ENCODE measurements around the gene PPP2R3A.

PPP2R3A gene

GRCh38 chr3:136022529-136023263 is 57.2 kb downstream of the PPP2R3A start:
- DNase-seq (ENCODE audit: low read depth in 2 of 2, low spot score in 1 of 2) = no peak

DNA sequence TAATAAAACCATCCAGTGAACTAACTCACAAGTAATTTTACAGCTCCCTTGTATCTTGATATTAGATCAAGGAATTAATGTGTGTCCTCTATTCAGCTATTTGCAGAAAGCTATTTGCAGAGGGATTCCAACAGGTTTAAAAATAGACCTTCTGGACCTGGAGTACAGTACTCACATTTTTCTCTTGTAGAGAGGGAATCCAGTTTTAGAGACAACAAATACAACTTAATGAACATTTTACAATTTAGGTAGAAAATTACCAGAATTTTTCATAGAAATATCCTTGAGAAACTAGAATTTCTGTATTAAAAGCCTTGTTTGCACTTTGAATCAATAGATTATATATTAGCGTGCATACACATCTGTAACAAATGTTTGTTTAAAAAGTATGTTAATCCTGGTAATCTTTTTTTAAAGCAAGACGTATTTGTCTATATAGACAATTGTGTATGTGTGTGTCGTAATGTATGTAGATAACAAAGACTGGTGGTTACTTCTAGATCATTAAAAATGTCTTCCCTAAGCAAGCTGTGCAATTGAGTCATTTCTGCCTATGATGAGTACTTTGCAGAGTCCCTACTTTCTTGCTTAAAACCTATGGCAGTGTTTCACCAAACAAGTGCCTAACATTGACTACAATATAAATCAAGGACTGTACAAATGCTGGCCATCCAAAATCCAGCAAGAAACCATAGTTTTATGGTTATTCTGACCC is 57.9 kb downstream of the PPP2R3A start:
- DNase-seq (ENCODE audit: low read depth in 2 of 2, low spot score in 1 of 2) = no peak

- DNase-seq (ENCODE audit: low read depth in 2 of 2, low spot score in 1 of 2) = no peak
Measured at GRCh38 chr3:136036306-136036705, 70.8 kb downstream of the PPP2R3A start.

- DNase-seq (ENCODE audit: low read depth in 2 of 2, low spot score in 1 of 2) = no peak
Measured at GRCh38 chr3:136038668-136039067, 73.1 kb downstream of the PPP2R3A start.

GRCh38 chr3:136042608-136043221 is 77.2 kb downstream of the PPP2R3A start:
- no peak for DNase-seq (ENCODE audit: low read depth in 2 of 2, low spot score in 1 of 2)

DNA sequence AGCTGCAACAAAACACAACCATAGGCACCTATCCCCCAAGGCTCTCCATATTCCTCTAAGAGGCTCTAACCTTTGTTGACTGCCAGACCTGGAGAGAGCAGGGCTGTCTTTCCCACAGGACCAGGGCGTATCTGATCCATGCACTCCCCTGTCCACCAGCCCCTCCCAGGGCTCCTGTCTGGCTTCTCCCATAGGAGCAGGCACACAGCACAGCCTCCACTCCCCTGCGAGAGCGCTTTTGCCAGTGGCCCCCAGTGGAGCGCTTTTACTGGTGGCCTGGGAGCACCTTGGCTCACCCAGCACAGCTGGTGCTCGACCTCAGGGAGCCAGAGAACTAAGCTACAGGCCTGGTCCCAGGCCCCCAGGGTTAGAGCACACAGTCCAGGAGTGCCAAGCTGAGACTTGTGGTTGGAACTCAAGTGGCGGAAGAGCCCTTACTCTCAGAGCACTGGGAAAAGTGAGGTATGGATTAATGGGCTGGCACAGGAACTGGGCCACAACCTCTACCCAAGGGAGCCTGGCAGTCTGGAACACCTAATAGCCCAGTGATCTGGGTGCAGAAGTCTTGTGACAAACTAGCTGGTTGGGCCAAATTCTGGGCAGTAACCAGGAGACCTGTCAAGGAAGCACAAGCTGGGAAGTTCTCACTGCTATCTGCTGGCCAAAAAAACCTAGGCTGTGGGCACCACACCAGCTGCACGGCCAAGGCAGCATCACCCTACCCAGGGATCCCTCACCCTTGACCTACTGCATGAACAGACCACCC is 79.6 kb downstream of the PPP2R3A start:
- DNase-seq (ENCODE audit: low read depth in 2 of 2, low spot score in 1 of 2) = no peak

DNA sequence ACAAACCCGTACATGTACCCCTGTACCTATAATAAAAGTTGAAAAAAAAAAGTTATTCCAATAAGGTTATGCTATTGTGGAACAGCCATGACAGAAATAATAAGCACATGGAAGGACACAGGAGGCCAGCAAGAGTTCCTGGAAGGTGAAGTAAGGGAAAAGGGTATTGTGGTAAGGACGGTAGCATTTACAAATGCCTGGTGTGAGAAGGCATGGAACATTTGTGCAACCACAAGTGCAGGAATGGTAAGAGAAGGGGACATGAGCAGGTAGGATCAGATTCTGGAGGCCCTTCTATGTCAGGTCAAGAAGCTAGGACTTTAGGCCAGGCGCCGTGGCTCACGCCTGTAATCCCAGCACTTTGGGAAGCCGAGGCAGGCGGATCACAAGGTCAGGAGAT is 82.5 kb downstream of the PPP2R3A start:
- DNase-seq (ENCODE audit: low read depth in 2 of 2, low spot score in 1 of 2) = no peak

- no peak for DNase-seq (ENCODE audit: low read depth in 2 of 2, low spot score in 1 of 2)
Measured at GRCh38 chr3:136050250-136050649, 84.7 kb downstream of the PPP2R3A start.

DNA sequence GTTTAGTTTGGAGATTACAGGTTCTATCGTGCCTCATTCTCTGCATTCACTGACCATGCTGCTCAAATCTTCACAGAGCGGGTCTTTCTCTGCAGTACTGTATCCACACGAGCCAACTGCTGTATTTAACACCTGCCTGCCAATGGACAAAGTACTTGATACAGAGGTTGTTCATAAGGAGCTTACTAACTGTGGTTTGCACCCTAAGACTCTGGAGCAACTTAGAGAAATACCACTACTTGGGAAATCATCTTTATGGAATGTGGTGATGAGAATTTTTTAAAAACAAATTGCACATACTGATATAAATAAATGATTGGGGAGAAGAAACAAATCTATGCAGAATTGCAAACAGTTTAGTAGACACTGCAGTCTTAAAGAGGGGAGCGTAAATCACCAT is 90.0 kb downstream of the PPP2R3A start:
- no peak for DNase-seq (ENCODE audit: low read depth in 2 of 2, low spot score in 1 of 2)

DNA sequence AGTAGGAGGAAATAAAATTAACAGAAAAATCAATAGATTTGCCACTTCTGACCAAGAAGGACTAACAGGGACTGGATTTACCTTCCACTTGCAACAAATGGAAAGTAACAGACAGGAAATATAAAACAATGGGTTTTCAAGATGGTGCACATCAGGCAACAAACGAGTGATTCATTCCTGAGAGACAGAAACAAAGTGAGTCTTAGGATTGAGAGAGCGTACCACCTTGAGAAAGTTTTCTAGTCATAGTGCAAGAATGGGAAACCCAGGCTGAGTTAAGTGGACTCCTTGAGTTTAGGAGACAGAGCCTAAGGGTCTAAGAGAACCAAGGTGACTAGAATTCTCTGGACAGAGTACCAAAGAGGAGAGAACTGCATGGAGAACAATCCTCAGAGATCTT is 101.7 kb downstream of the PPP2R3A start:
- DNase-seq (ENCODE audit: low read depth in 2 of 2, low spot score in 1 of 2) = no peak

GRCh38 chr3:136068708-136069107 is 103.2 kb downstream of the PPP2R3A start:
- DNase-seq (ENCODE audit: low read depth in 2 of 2, low spot score in 1 of 2) = no peak

DNA sequence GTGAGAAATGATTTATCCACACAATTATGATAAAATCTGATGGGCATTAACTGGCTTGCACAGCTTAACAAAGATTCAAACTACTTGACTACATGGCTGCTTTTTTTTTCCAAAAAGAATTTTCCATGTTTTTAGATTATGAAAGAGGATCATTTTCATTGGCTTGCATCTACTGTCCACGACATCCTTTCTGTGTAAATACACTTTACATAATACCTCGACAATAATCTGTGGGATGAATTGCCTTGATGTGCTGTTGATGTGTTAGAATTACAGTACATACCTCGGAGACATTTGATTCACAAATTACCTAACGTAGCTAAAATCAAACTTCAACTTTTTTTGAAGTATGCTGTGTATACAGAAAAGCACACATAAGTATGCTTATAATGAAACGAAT is 104.4 kb downstream of the PPP2R3A start:
- DNase-seq (ENCODE audit: low read depth in 2 of 2, low spot score in 1 of 2) = no peak

- DNase-seq (ENCODE audit: low read depth in 2 of 2, low spot score in 1 of 2) = no peak
Measured at GRCh38 chr3:136070334-136070733, 104.8 kb downstream of the PPP2R3A start.

DNA sequence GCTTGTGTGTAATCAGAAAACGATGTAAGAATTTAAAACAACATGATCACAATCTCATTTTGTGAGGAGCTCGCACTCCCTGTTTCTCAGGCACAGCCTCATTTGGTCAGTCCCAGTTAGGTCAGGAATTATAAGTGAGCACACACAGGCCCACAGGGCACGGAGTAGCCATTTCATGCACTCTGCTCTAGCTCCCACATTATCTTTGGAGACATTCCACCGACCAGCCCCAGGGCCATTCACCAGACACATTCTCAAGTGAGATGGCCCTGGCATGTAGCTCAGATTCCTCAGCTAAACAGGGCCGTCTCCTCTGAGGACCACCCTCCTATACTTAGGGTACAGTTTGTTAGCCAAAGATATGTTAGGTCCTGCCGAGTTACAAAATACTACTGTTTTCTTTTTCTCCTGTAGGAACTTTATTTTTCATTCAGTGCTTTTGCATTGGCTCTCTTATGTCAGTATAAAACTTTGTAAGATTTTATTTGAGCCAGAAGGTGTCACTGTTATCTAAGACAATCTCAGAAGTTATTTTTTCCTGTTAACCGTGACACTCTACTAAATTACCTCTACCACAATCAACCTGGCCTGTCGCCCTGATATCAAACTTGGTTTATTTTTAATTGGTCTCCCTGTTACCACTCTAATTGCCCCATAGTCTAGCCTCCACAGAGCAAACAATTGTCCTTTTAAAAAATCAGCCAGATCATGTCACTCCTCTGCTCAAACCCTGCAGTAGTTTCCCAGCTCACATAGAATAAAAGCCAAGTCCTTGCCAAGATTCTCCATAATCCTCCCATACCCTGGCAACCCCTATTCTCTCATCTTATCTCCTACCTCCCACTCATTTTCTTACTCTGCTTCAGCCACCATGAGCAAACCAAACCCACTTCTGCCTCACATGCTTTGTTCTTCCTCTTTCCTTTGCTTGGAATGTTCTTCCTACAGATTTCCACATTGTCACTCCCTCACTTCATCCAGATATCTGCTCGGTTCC is 105.7 kb downstream of the PPP2R3A start:
- DNase-seq (ENCODE audit: low read depth in 2 of 2, low spot score in 1 of 2) = no peak

DNA sequence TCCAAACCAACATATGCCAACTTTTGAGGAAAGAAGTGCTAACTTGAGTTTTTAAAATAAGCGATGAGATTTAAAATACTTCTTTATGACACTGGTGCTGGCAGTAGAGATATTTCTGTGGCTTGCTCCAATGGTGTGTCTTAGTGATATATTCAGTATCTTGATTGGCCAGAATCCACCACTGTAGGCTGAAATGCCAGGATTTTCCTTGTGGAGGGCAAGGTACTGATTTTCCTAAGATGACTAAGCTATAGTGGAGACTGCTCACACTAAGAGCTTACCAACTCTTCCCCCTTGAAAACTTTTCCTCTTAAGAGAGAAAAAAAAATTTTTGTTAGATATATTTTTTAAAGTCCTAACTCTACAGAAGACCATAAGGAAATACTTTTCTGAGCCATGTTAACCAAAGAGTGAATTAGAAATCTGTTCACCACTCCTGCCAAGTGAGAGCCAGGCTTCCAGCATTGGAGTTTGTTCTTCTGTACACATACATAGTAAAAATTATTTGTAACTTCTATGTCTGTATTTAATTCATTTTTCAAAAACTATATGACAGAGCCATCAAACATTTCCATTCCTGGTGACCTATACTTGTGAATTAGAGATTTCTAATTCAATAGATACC is 109.1 kb downstream of the PPP2R3A start:
- no peak for DNase-seq (ENCODE audit: low read depth in 2 of 2, low spot score in 1 of 2)

DNA sequence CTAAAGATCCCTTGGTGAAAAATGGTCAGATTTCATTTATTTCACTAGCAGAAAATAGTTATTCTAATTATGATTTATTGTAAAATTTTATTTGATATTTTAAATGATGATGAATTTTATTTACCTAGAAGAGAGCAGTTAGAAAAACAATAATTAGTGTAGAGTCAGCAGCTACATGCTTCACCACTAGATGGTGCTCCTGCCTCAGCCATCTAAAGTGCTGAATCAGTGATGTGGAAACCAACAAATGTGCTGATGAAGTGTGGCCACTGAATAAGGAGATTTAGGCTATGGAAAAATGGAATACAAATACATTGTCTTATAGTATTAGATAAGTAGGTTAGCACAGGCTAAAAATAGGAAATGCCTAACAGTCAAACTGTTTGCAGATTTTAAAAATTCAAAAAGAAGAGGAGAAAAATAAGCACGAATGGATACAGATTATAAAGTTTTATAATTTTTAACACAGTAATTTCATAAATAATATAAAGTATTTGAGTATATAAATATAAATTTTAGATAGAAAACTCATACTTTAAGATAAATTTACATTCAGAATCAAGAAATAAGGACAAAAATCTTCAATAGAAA is 109.8 kb downstream of the PPP2R3A start:
- peak; percentile 27 to 47 for DNase-seq (ENCODE audit: low read depth in 2 of 2, low spot score in 1 of 2)

GRCh38 chr3:136075811-136076210 is 110.3 kb downstream of the PPP2R3A start:
- DNase-seq (ENCODE audit: low read depth in 2 of 2, low spot score in 1 of 2) = no peak

- no peak for DNase-seq (ENCODE audit: low read depth in 2 of 2, low spot score in 1 of 2)
Measured at GRCh38 chr3:136078421-136079364, 113.2 kb downstream of the PPP2R3A start.

All from stimulated activated CD8-positive, alpha-beta memory T cell treated with anti-CD3 and anti-CD28 coated beads, Interleukin-4, amount 100 ng/mL, for 1 hour (primary cell).